ENCODE measurements around the gene TSPAN3.

DNA sequence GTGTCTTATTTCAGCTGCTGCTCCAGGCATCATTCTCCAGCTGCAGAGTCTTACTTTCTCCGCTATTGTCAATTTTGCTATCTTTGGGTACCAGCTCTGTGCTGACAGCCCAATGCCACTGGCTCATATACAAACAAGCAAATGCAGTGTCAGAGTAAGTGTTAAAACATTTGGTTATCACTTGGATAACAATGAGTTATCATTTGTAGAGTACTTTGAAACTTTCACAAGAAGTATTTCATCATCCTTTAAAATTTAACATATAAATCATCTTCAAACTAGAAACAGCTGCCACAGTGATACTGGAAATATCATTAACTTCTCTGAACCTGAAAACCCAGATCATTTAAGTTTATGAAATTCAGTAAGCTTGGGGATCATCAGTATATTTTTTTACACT, 13.8 kb downstream of the TSPAN3 start:
- no peak for TF ChIP-seq CTCF (conservative IDR thresholded peaks at IDR 0.05; ENCODE audit: low read depth, low read length)
- no peak for TF ChIP-seq EZH2 (IDR thresholded peaks at IDR 0.05; ENCODE audit: low read length, unreplicated experiment)
- no peak for TF ChIP-seq EZH2phosphoT487 (IDR thresholded peaks at IDR 0.05; ENCODE audit: borderline replicate concordance, low read length)

Data from PC-3 (cell line).